8988T (cell line): ENCODE measurements around the gene ADAM12.
"Not testable (repeated sequence)": the region's sequence is repeated elsewhere in the genome, so short reads cannot be mapped to it uniquely, and the experiment has no call there.

Experiments
- DNase-seq: peaks from one replicate; pipeline ENCODE4 v3.0.0; 2011

ADAM12 gene

DNA sequence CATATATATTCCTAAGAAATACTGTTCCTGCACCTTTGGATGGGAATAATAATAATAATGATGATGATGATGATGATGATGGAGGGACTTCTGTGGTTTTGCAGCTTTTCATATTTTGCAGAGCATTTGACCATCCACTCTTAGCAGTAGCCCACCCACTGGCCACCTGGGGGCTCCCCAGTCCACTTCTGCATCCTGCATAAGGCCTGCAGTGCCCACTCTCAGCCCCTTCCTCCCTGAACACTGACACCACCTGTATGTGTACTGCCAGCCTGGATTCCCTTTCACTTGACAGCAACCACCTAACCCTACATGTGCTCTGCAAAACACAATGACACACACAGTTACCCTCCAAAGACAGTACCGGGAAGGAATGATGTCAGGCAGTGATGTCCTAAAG is 131.4 kb downstream of the ADAM12 start:
- DNase-seq, result no peak

- no peak for DNase-seq
Observed at GRCh38 chr10:126255313-126255712, 133.0 kb downstream of the ADAM12 start.

DNA sequence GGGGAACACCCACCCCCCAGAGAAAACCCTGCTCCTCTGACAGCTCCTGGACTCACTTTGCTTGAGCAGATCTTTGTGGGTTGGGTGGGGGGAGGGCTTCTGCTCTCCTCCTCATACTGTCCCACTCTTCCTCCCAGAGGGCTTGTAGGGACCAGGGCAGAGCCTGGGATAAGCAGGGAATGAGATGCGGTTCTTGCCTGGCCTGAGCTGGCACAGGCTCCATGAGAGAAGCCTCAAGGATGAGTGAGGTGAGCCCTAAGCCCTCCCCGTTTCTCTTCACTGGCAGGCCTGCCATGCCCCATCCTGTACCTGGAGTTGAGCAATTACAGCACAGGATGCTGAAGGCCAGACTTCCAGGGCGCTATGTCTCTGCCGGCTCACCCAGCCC is 134.7 kb downstream of the ADAM12 start:
- no peak for DNase-seq

GRCh38 chr10:126252884-126253610 is 135.2 kb downstream of the ADAM12 start:
- DNase-seq, result no peak

DNA sequence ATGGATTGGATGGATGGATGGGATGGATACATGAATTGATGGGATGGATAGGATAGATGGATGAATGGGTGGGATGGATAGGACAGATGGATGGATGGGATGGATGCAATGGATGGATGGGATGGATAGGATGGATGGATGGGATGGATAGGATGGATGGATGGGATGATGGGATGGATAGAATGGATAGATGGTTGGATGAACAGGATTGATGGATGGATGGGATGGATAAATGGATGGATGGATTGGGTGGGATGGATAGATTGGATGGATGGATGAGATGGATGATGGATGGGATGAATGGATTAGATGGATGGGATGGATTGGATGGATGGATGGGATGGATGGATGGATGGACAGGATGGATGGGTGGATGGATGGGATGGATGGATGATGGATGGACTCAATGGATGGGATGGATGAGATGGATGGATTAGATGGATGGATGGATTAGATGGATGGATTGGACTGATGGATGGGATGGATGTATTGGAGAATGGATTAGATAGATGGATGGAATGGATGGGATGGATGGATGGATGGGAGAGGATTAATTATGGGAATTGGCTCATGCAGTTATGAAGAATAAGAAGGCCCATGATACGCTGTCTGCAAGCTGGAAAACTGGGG is 136.4 kb downstream of the ADAM12 start:
- no peak for DNase-seq

DNA sequence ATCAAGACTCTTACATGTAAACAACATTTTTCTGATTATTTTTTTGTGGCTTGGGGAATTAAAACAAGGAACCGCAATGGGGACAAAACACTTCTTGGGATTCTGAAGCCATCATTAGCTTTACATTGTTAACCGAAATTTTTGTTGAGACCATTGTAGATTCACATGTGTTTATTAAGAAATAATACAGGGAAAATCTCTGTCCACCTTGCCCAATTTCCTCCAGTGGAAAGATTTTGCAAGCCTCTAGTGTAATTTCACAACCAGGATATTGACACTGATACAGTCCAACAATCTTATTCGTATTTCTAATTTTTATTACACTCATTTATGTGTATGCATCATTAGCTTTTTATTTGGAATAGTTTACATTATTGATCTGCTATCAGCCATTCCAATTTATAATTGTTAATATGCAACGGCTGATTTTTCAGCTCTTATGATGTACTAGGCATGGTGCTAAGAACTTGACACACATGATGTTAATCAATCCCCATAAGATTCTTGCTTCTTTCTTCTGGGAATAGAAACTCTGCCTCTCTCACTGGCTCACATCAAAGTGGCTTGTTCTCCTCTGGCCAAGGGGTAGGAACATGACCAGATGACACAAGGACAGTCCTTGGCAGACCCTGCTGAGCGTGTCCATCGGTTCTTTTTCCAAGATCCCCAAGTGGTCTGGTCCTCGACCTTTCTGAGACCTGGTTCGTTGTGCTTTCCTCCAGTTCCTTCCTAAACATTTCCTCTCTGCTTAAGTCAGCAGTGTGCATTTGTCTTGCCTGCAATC is 137.6 kb downstream of the ADAM12 start:
- DNase-seq, result no peak

DNA sequence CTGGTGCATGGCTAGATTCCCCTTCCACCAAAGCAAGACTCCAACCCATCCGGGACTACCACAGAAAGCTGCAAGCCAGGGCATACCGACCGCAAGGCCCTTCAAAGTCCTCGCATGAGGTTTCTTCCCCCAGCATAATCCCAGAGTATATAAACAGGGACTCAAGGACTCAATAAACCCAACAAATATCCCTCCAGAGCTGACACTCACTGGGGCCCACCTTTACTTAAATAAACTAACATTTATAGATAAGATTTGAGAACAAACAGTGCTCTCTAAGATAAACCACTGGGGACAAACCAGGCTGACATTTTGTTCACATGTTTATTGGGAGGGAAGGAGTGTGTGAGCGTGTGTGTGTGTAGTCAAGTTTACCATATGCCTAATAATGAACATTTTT is 138.2 kb downstream of the ADAM12 start:
- no peak for DNase-seq

DNA sequence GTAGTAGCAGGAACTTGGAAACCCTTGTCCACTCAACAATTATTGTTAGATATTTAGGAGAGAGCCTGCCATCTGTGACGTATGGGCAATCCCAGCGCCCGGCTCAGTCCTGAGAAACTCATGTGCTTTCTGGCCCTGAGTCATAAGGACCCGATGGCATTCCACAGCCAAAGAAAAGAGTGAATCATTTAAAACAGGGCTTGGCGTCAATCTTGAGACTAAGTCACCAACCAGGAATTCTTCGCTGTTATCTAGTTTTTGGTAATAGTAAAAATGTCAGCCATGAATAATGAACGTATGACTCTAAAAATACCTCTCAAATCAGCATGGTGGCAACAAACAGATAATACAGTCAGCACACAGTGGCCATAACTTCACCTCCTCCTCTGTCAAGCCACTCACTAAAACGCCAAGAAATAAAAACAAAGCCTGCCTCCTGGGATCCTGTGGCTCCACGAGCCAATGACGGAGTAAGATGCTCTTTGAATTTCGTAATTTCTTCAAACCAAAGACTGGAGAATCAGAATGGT is 140.8 kb downstream of the ADAM12 start:
- DNase-seq, result peak; percentile 56

DNA sequence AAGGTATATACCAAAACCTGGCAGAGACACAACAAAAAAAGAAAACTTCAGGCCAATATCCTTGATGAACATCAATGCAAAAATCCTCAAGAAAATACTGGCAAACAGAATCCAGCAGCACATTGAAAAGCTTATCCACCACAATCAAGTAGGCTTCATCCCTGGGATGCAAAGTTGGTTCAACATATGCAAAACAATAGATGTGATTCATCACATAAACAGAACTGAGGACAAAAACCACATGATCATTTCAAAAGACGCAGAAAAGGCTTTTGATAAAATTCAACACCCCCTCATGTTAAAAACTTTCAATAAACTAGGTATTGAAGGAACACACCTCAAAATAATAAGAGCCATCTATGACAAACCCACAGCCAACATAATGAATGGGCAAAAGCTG is 141.9 kb downstream of the ADAM12 start:
- DNase-seq, result not testable (repeated sequence)

DNA sequence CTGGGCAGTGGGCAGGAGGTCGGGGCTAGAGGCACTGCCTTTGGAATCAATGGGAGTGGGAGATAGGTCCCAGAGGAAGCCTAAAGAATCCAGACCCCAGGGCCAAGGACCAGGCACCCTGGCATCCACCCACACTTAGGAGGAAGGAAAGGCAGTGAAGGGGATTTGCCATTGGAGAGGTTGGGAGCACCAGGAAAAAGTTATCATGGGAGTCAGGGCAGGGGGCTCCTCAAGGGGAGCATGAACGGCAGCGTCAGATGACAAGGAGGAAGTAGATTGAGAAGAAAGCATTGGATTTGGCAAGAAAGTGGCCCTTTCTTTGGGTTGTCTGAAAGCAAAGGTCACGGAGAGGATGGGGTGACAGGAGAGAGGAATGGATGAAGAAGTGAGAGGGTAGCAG is 142.8 kb downstream of the ADAM12 start:
- no peak for DNase-seq

GRCh38 chr10:126243971-126244370 is 144.3 kb downstream of the ADAM12 start:
- DNase-seq, result no peak

- DNase-seq, result no peak
Observed at GRCh38 chr10:126243306-126243705, 145.0 kb downstream of the ADAM12 start.

DNA sequence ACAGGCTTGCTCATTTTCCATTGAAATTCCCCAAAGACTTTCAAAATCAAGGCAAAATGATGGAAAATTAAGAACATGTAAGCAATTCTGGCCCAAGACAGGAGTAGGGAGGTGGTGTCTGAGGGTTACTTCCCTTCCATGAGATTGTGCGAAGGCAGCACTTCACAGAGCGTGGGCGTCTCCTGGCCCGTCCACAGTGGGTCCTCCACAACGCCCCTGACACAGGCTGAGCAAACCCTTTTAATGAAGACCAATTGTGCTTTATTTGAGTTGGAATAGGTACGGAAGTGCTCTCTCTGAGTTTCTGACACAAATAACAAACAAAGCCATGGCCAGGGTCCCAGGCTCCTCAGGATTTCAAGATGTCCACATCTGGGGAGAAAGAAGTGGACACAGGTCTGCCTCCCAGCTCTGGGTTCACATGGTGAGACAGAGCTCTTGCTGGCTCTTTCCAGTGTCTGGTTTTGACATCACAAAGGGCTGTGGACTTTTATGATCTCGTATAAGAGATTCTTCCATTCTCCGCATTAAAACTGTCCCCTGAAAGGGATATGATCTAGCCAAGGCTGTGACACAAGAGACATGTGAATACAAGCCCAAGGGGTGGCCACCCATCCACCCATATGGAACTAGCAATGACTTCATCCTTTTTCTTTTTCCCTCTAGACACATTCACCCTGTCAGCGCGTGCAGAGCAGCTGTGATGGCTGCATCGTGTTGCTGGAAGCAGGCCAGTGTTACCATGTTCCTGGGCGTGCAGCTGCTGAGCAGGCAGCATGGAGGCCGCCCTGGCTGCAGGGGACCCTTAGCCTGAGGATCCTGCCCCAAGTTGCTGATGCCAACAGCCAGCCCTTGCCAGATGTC is 145.6 kb downstream of the ADAM12 start:
- no peak for DNase-seq

DNA sequence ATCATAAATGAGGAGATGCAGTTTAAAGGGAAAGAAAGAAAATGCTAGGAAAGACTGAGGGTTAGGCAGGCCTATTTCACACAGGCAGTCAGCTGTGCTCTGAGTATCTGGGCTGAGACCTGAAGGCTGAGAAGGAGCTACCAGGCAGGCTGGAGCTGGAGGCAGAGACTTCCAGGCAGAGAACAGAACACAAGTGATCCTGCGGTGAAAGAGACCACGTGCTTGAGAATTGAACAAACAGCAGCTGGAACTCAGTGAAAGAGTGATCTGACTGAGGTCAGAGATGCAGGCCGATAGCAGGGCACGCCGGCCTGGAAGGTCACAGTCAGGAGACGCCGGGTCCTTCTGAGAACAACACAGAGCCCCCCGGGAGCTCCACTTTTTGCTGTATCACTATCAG is 147.8 kb downstream of the ADAM12 start:
- no peak for DNase-seq

GRCh38 chr10:126239844-126240243 is 148.4 kb downstream of the ADAM12 start:
- DNase-seq, result no peak

- no peak for DNase-seq
Observed at GRCh38 chr10:126235979-126236851, 152.1 kb downstream of the ADAM12 start.

DNA sequence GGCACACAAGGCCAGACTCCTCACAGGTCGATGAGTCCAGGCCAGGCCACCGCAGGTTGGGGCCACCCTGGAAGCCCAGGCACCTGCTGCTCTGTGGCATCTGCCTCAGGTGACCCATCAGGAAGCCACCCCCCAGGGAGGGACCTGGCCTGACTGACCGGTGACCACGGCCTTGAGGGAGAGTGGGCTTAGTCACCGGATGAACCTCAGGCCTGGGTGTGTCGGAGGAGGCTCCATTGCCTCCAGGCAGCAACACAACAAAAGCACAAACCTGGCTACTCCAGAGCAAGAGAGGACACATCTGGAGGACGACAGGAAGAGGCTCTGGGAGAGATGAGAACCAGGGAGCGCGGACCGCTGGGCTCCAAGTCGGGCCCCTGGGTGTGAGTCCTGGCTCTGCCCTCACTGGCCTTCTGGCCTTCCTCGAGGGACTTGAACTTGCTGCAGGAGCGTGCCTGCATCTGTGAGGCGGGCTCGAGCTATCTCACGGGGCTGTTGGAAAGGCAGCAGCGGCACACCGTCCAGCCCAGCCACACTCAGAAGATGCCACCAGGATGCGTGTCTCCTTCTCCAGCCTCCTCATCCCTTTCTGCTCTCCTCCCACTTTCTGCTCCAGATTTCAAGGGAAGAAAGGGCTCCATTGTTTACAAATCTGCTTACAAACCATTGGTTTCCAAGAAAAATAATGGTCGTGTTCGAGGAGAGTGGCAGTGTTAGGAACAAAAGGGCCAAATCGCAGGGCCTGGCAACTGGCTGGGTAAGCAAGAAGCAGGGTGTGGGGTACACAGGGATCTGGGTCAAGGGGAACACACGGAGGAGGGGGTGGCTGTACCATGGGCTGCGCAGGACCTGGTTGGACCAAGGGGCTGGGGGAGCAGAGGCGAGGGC is 152.9 kb downstream of the ADAM12 start:
- DNase-seq, result no peak

- DNase-seq, result no peak
Observed at GRCh38 chr10:126234630-126235029, 153.6 kb downstream of the ADAM12 start.

- DNase-seq, result no peak
Observed at GRCh38 chr10:126233182-126234148, 154.8 kb downstream of the ADAM12 start.
